Spinal cord (tissue), 10 donors: ENCODE data around the gene SLC22A17. TPM values are rescaled to one million over a fixed set of nuclear protein-coding genes. Genes with fewer than 3 reads are reported as not detected.

Source experiments
- DNase-seq, 6 donors: peaks; one replicate each; pipeline versions ENCODE4 v3.0.0 to v3.0.0-alpha.2; 2013 to 2015; ENCODE audit warnings: low spot score in 6 of 6, low read depth in 4 of 6
- H3K27ac ChIP-seq: one replicate; pipeline ENCODE4 v1.5.1; 2013; ENCODE audit warnings: low read depth, low read length, control low read depth
- H3K27me3 ChIP-seq: one replicate; pipeline ENCODE4 v1.6.1; 2013; ENCODE audit warnings: low read length; ENCODE audit not compliant: control insufficient read depth, insufficient read depth
- H3K36me3 ChIP-seq: one replicate; pipeline ENCODE4 v1.6.1; 2013; ENCODE audit warnings: low read length; ENCODE audit not compliant: control insufficient read depth, insufficient read depth
- H3K4me1 ChIP-seq: one replicate; pipeline ENCODE4 v1.6.1; 2013; ENCODE audit warnings: low read length; ENCODE audit not compliant: control insufficient read depth, insufficient read depth
- H3K4me3 ChIP-seq: one replicate; pipeline ENCODE4 v1.5.1; 2013; ENCODE audit warnings: low read depth, low read length, control low read depth
- H3K9me3 ChIP-seq: one replicate; pipeline ENCODE4 v1.6.1; 2013; ENCODE audit warnings: low read length; ENCODE audit not compliant: control insufficient read depth, insufficient read depth
- WGBS: methylation state at CpG from one replicate; pipeline ENCODE4 v1.1.5; 2013; ENCODE audit warnings: missing lambda C conversion rate; ENCODE audit not compliant: insufficient coverage; 5-methylcytosine and 5-hydroxymethylcytosine counted together
- polyA plus RNA-seq, 2 donors: library from polyadenylated mRNA; unstranded; fragments of 120-200 nt; gene quantifications; one replicate each; pipeline ENCODE4 v1.2.1, GENCODE V29; 2013; ENCODE audit not compliant: insufficient read length in 2 of 2
- total RNA-seq, 2 donors: library from RNA; depleted of rRNA in 1 of 2; stranded (reverse); fragments of 120-200 nt in 1 of 2; fragments of >200 nt in 1 of 2; gene quantifications; one replicate each; pipeline versions ENCODE4 v1.2.3 to v1.2.4, GENCODE V29; 2013 to 2014
- donor health status: healthy.

The SLC22A17 gene
- total and polyA plus RNA-seq, 4 donors: 167 to 541 (median 413) TPM

GRCh38 chr14:23365732-23366425 is 13.2 kb upstream of the SLC22A17 start:
- Histone ChIP-seq H3K27me3 (peaks cover 4% of the 10 kb centered on the region), H3K4me1 (peaks cover 48% of the 10 kb centered on the region), H3K27ac (peak overlapping the region; percentile 98), H3K36me3 (no peaks in the 10 kb centered on the region), H3K4me3 (peak overlapping the region; percentile 58), H3K9me3 (no peaks in the 10 kb centered on the region)
- DNase-seq: peak in 4 of 6 donors; percentile 63 to 95 (median 80)
- WGBS: 6% methylated on average over 37 of the region's 51 CpGs

- 7% methylated on average over 68 of the region's 74 CpGs for WGBS
- H3K4me3 ChIP-seq: peak within 1 kb of the TSS; percentile 58
- peak in 1 of 6 donors; percentile 64 for DNase-seq
- H3K27ac ChIP-seq: peak within 1 kb of the TSS; percentile 98
- H3K9me3 ChIP-seq: no peaks in the 10 kb centered on the region
- peaks cover 55% of the 10 kb centered on the region for H3K4me1 ChIP-seq
- H3K27me3 ChIP-seq: peaks cover 4% of the 10 kb centered on the region
- peaks cover 6% of the 10 kb centered on the region for H3K36me3 ChIP-seq
Measured at GRCh38 chr14:23365036-23365731, 12.5 kb upstream of the SLC22A17 start, which contains the start of gene EFS. EFS (minus strand) TSS chr14:23365172; CDS start chr14:23365025, 147 bp downstream.

DNA sequence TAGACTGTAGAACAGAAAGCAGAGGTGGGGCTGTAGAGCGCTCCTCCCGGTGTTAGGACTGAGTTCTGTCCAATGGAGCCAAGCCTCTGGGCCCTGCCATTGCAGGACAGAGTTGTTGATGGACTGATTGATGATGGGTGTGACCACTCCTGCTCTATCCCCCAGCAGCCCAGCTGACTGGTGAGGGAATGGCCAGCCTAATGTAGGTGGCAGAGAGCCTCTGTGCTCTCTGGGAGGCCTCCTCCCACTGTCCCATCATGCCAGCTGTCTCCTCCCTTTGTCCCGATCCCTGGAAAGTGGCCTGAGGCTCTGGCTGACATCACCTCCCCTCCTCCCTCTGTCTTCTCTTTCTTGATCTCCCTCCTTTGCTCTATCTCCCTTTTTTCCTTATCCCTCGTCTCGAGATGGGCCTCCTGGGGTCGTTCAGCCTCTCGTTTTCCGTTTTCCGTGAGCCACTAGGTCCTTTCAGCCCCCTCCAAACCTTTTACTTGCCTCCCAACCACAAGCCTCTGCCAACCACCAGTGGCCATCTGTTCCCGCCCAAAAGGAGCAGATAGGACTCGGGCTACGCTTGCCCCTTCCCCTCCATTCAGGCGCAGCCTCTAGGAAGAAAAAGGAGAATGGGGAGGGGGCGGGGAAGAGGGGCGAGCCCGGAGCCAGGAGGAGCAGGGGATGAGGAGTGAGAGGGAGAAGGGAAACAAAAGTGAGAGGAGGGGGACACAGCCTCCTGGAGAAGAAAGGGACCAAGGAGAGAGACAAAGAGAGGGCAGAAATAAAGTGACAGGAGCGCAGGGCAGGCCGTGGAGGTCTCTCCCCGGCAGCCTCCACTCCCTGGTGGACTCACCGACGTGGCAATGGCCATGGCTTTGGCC is 11.7 kb upstream of the SLC22A17 start:
- peak overlapping the region; percentile 98 for H3K27ac ChIP-seq
- no peaks in the 10 kb centered on the region for H3K9me3 ChIP-seq
- H3K4me1 ChIP-seq: peaks cover 62% of the 10 kb centered on the region
- peaks cover 4% of the 10 kb centered on the region for H3K27me3 ChIP-seq
- peak in 2 of 6 donors; percentile 73 to 88 for DNase-seq
- peak overlapping the region; percentile 51 for H3K4me3 ChIP-seq
- WGBS: 14% methylated on average over 17 of the region's 21 CpGs
- H3K36me3 ChIP-seq: peaks cover 14% of the 10 kb centered on the region

DNA sequence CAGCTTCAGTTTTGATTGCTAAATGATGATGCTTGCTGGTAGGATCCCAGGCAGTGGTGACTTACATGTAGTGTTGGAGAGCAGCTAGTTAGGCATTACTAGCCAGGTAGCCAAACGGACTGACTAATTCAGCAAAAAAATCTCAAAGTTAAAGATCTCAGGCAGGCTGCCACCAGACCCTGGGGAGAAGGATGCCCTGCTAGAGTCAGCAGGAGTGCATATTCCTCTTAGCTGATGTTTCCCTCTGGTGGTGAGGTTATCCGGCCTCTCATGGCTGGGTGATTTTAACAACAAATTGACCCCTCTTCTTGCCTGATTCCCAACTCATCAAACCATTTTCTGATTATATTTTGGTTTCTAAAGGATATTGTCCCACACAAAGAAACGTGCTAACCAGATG is 9.5 kb upstream of the SLC22A17 start:
- Histone ChIP-seq H3K9me3 (no peaks in the 10 kb centered on the region), H3K4me3 (no peak overlapping the region), H3K27ac (peak overlapping the region; percentile 79), H3K4me1 (peaks cover 70% of the 10 kb centered on the region), H3K27me3 (peaks cover 4% of the 10 kb centered on the region), H3K36me3 (peaks cover 29% of the 10 kb centered on the region)
- DNase-seq: no peak
- WGBS: 50% methylated on average over 1 of the region's 3 CpGs

DNA sequence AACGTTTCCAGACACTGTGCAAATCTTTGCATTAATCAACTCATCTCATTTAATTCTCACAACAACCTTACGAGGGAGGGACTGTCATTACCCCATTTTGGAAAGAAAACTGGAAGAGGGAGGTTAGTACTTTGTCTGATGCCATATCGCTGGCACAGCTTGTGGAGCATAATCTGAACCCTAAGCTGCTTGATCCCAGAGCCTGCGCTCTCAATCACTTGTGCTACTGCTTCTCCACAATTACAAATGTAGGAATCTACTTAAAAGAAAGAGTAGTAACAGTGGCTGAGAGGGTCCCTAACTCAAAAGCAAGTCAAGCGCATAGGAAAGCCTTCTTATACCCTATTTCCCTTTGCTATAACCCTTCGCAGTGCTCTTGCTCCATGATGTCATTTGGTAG is 9.1 kb upstream of the SLC22A17 start:
- H3K9me3 ChIP-seq: no peaks in the 10 kb centered on the region
- H3K4me3 ChIP-seq: no peak overlapping the region
- no peak for DNase-seq
- no CpG with 5 or more reads among the region's 6 CpGs for WGBS
- H3K4me1 ChIP-seq: peaks cover 67% of the 10 kb centered on the region
- H3K36me3 ChIP-seq: peaks cover 31% of the 10 kb centered on the region
- peak overlapping the region; percentile 79 for H3K27ac ChIP-seq
- peaks cover 4% of the 10 kb centered on the region for H3K27me3 ChIP-seq

- Histone ChIP-seq H3K27ac (peak overlapping the region; percentile 79), H3K36me3 (peaks cover 31% of the 10 kb centered on the region), H3K4me1 (peaks cover 63% of the 10 kb centered on the region), H3K4me3 (no peak overlapping the region), H3K27me3 (peaks cover 4% of the 10 kb centered on the region), H3K9me3 (no peaks in the 10 kb centered on the region)
- peak in 2 of 6 donors; percentile 75 to 76 for DNase-seq
Measured at GRCh38 chr14:23361320-23361719, 8.6 kb upstream of the SLC22A17 start.

DNA sequence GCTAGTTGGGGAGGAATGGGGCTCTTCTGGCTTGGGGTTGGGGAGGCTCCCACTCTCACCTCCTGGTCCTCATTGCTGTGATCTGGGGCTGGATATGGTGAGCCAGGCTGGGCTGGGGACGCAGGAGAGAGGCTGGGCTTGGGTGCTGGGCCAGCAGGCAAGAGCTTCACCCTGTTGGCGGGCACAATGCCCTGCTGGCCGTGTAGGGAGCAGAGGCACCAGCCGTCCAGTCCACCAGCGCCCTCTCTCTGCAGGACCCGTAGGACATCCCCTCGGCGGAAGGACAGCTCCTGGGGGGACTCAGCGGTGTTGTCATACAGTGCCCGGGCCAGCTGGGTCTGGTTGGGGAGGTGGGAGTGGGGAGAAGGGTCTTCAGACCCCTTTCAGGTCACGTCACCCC is 7.8 kb upstream of the SLC22A17 start:
- no peak for DNase-seq
- Histone ChIP-seq H3K9me3 (no peaks in the 10 kb centered on the region), H3K27me3 (peaks cover 4% of the 10 kb centered on the region), H3K27ac (peak overlapping the region; percentile 79), H3K4me1 (peaks cover 57% of the 10 kb centered on the region), H3K4me3 (no peak overlapping the region), H3K36me3 (peaks cover 31% of the 10 kb centered on the region)
- 69% methylated on average over 10 of the region's 11 CpGs for WGBS

GRCh38 chr14:23359722-23360447 is 7.2 kb upstream of the SLC22A17 start:
- 89% methylated on average over 16 of the region's 22 CpGs for WGBS
- peaks cover 52% of the 10 kb centered on the region for H3K4me1 ChIP-seq

GRCh38 chr14:23359167-23359626 is 6.5 kb upstream of the SLC22A17 start:
- H3K9me3 ChIP-seq: no peaks in the 10 kb centered on the region
- H3K36me3 ChIP-seq: peaks cover 31% of the 10 kb centered on the region
- H3K27ac ChIP-seq: no peak overlapping the region
- DNase-seq: no peak
- H3K4me1 ChIP-seq: peaks cover 45% of the 10 kb centered on the region
- peaks cover under 1% of the 10 kb centered on the region for H3K27me3 ChIP-seq
- 84% methylated on average over 9 of the region's 11 CpGs for WGBS
- H3K4me3 ChIP-seq: no peak overlapping the region

More at GRCh38 chr14:23359722-23360447, 7.2 kb upstream of the SLC22A17 start:
- DNase-seq: no peak
- Histone ChIP-seq H3K4me3 (no peak overlapping the region), H3K27ac (peak overlapping the region; percentile 16), H3K36me3 (peaks cover 31% of the 10 kb centered on the region), H3K27me3 (peaks cover 4% of the 10 kb centered on the region), H3K9me3 (no peaks in the 10 kb centered on the region)
